ENCODE results near the gene LYVE1. TPM values are rescaled to one million over a fixed set of nuclear protein-coding genes. Genes with fewer than 3 reads are reported as not detected.

Gene LYVE1
- total and polyA plus RNA-seq, 2 donors (not counting 1 experiment from before 2014, with no cell fraction given): not detected

DNA sequence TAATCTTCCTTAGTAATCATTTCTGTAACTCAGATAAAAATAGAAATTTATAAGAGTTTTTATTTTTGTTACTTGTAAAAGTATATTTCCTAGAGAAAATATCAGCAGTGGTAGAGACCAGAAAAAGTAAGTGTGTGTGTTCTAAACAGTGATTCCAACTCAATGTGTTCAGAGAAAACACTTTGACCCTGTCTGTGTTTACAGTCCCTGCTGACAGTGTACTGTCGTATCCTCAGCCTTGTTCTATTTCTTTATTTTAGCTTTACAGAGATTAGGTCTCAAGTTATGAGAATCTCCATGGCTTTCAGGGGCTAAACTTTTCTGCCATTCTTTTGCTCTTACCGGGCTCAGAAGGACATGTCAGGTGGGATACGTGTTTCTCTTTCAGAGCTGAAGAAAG is 10.2 kb downstream of the LYVE1 start:
- Histone ChIP-seq H3K27me3 (replicated peaks in 1 of 4; ENCODE audit: control extremely low read depth in 1 of 4, control insufficient read depth in 3 of 4, insufficient read depth in 4 of 4, low read length in 3 of 4) (no peaks in the 10 kb centered on the region), H3K9me3 (ENCODE audit: control extremely low read depth in 1 of 3, control insufficient read depth in 2 of 3, insufficient read depth in 1 of 3, low read length in 2 of 3) (no peaks in the 10 kb centered on the region), H2AFZ (ENCODE audit: insufficient read depth, low read depth, low read length, poor library complexity, severe bottlenecking) (no peak overlapping the region), H3K4me3 (ENCODE audit: control extremely low read depth in 1 of 5, extremely low read depth in 1 of 5, insufficient read depth in 1 of 5, low read depth in 2 of 5, low read length in 4 of 5) (no peak overlapping the region), H3K4me1 (ENCODE audit: control insufficient read depth in 2 of 2, insufficient read depth in 2 of 2, low read length in 2 of 2) (peaks cover 7 to 12% of the 10 kb centered on the region in 2 donors), H4K20me1 (ENCODE audit: control insufficient read depth, insufficient read depth, low read length, poor library complexity, severe bottlenecking) (no peaks in the 10 kb centered on the region), H3K27ac (ENCODE audit: low read length in 2 of 2) (no peak overlapping the region), H3K4me2 (replicated peaks; ENCODE audit: low read depth, low read length, poor library complexity, severe bottlenecking) (no peak overlapping the region), H3K9ac (ENCODE audit: low read length) (no peak overlapping the region), H3K79me2 (ENCODE audit: control insufficient read depth, insufficient read depth, low read length) (no peaks in the 10 kb centered on the region), H3K36me3 (replicated peaks in 1 of 2; ENCODE audit: control extremely low read depth in 1 of 2, control insufficient read depth in 1 of 2, extremely low read depth in 1 of 2, insufficient read depth in 2 of 2, low read length in 1 of 2) (no peaks in the 10 kb centered on the region)
- WGBS (ENCODE audit: insufficient coverage): 100% methylated on average over 2 of the region's 3 CpGs
- Mint-ChIP-seq H3K27ac (no peak overlapping the region), H3K4me1 (peaks cover 38% of the 10 kb centered on the region), H3K9me3 (ENCODE audit: insufficient read depth) (no peaks in the 10 kb centered on the region), H3K27me3 (no peaks in the 10 kb centered on the region), H3K4me3 (no peak overlapping the region)
- no peak for ATAC-seq (ENCODE audit: low read depth)
- ChIA-PET CTCF (interaction anchor here (1.0 to 1.3 kb wide), 3 partner anchors 8 to 145 kb away, joined by 3 to 4 read pairs (median 4); no protein-coding TSS in a partner anchor), POLR2A (no interaction called here)
- TF ChIP-seq, protein P1, sequence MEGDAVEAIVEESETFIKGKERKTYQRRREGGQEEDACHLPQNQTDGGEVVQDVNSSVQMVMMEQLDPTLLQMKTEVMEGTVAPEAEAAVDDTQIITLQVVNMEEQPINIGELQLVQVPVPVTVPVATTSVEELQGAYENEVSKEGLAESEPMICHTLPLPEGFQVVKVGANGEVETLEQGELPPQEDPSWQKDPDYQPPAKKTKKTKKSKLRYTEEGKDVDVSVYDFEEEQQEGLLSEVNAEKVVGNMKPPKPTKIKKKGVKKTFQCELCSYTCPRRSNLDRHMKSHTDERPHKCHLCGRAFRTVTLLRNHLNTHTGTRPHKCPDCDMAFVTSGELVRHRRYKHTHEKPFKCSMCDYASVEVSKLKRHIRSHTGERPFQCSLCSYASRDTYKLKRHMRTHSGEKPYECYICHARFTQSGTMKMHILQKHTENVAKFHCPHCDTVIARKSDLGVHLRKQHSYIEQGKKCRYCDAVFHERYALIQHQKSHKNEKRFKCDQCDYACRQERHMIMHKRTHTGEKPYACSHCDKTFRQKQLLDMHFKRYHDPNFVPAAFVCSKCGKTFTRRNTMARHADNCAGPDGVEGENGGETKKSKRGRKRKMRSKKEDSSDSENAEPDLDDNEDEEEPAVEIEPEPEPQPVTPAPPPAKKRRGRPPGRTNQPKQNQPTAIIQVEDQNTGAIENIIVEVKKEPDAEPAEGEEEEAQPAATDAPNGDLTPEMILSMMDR (IDR thresholded peaks at IDR 0.05): no peak
- no peak for TF ChIP-seq EZH2 (IDR thresholded peaks at IDR 0.05; ENCODE audit: borderline replicate concordance, insufficient read depth, low read depth, low read length, poor library complexity, severe bottlenecking)
- DNase-seq: no peak
- intact Hi-C loops (cut with micrococcal nuclease): no loop called here

DNA sequence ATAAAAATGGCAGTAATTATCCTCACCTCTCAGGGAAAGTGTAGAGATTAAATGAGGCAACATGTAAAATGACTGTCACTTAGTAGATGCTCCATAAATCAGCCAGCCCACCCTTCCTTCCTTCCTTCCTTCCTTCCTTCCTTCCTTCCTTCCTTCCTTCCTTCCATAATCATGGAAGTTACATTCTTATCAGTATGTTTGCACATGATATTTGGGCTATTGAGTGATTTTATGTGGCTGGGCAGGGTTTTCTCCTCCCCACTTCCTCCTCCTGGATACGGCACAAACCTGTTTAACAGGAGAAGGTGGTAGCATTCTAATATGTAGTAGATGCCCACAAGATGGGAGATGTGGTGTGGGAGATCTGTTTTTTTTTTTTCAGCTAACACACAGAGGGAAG is 11.9 kb downstream of the LYVE1 start:
- Histone ChIP-seq H3K79me2 (ENCODE audit: control insufficient read depth, insufficient read depth, low read length) (no peaks in the 10 kb centered on the region), H3K9ac (ENCODE audit: low read length) (no peak overlapping the region), H3K36me3 (replicated peaks in 1 of 2; ENCODE audit: control extremely low read depth in 1 of 2, control insufficient read depth in 1 of 2, extremely low read depth in 1 of 2, insufficient read depth in 2 of 2, low read length in 1 of 2) (no peaks in the 10 kb centered on the region), H4K20me1 (ENCODE audit: control insufficient read depth, insufficient read depth, low read length, poor library complexity, severe bottlenecking) (no peaks in the 10 kb centered on the region), H3K4me2 (replicated peaks; ENCODE audit: low read depth, low read length, poor library complexity, severe bottlenecking) (no peak overlapping the region), H3K27me3 (replicated peaks in 1 of 4; ENCODE audit: control extremely low read depth in 1 of 4, control insufficient read depth in 3 of 4, insufficient read depth in 4 of 4, low read length in 3 of 4) (no peaks in the 10 kb centered on the region), H3K9me3 (ENCODE audit: control extremely low read depth in 1 of 3, control insufficient read depth in 2 of 3, insufficient read depth in 1 of 3, low read length in 2 of 3) (no peaks in the 10 kb centered on the region), H3K4me1 (ENCODE audit: control insufficient read depth in 2 of 2, insufficient read depth in 2 of 2, low read length in 2 of 2) (peaks cover 7 to 9% of the 10 kb centered on the region in 2 donors), H3K4me3 (ENCODE audit: control extremely low read depth in 1 of 5, extremely low read depth in 1 of 5, insufficient read depth in 1 of 5, low read depth in 2 of 5, low read length in 4 of 5) (no peak overlapping the region), H3K27ac (ENCODE audit: low read length in 2 of 2) (no peak overlapping the region), H2AFZ (ENCODE audit: insufficient read depth, low read depth, low read length, poor library complexity, severe bottlenecking) (no peak overlapping the region)
- Mint-ChIP-seq H3K27ac (no peak overlapping the region), H3K9me3 (ENCODE audit: insufficient read depth) (no peaks in the 10 kb centered on the region), H3K4me1 (peaks cover 29% of the 10 kb centered on the region), H3K4me3 (no peak overlapping the region), H3K27me3 (no peaks in the 10 kb centered on the region)
- ChIA-PET CTCF (interaction anchor here (1.5 to 1.8 kb wide), 2 partner anchors 8 to 144 kb away, joined by 3 to 6 read pairs; no protein-coding TSS in a partner anchor), POLR2A (no interaction called here)
- no peak for ATAC-seq (ENCODE audit: low read depth)
- no peak for DNase-seq
- WGBS (ENCODE audit: insufficient coverage): no CpG with 5 or more reads among the region's 1 CpG
- no peak for TF ChIP-seq EZH2 (IDR thresholded peaks at IDR 0.05; ENCODE audit: borderline replicate concordance, insufficient read depth, low read depth, low read length, poor library complexity, severe bottlenecking)
- TF ChIP-seq, protein P1 (IDR thresholded peaks at IDR 0.05): no peak
- intact Hi-C loops (cut with micrococcal nuclease): no loop called here

Measured in B cell (primary cell).